Liver (tissue), 3 donors: ENCODE data around the gene TMC2.
"Not testable (repeated sequence)": the region's sequence is repeated elsewhere in the genome, so short reads cannot be mapped to it uniquely, and the experiment has no call there.

Experiments used
- HNF4A ChIP-seq, 2 donors: conservative IDR thresholded peaks; 2 replicates each; pipeline ENCODE4 v1.6.1; 2016; ENCODE audit warnings: antibody characterized with exemption in 2 of 2, mild to moderate bottlenecking in 2 of 2
- YY1 ChIP-seq: IDR thresholded peaks from 2 replicates; pipeline ENCODE4 v1.6.1; 2016; ENCODE audit warnings: antibody characterized with exemption, mild to moderate bottlenecking
- TF ChIP-seq, protein P1 (sequence below): fragments of 150-350 bp; IDR thresholded peaks from 2 replicates; pipeline ENCODE4 v1.5.1; 2017; ENCODE audit warnings: improper control_type of control experiment, low read depth, low read length; ENCODE audit not compliant: missing input control
- donor health status: healthy.
- donor health status: healthy.

DNA sequence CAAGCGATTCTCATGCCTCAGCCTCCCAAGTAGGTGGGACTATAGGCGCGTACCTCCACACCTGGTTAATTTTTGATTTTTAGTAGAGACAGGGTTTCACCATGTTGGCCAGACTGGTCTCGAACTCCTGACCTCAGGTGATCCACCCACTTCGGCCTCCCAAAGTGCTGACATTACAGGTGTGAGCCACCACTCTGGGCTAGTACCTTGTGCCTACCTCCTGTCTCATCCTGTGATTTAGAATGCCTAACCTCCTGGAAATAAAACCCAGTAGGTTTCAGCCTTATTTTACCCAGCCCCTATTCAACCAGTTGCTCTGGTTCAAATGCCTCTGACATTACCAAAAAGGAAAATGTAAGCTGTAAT, 10.2 kb upstream of the TMC2 start:
- not testable (repeated sequence) for TF ChIP-seq YY1; HNF4A (conservative IDR thresholded peaks at IDR 0.05)
- TF ChIP-seq, protein P1, sequence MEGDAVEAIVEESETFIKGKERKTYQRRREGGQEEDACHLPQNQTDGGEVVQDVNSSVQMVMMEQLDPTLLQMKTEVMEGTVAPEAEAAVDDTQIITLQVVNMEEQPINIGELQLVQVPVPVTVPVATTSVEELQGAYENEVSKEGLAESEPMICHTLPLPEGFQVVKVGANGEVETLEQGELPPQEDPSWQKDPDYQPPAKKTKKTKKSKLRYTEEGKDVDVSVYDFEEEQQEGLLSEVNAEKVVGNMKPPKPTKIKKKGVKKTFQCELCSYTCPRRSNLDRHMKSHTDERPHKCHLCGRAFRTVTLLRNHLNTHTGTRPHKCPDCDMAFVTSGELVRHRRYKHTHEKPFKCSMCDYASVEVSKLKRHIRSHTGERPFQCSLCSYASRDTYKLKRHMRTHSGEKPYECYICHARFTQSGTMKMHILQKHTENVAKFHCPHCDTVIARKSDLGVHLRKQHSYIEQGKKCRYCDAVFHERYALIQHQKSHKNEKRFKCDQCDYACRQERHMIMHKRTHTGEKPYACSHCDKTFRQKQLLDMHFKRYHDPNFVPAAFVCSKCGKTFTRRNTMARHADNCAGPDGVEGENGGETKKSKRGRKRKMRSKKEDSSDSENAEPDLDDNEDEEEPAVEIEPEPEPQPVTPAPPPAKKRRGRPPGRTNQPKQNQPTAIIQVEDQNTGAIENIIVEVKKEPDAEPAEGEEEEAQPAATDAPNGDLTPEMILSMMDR, result not testable (repeated sequence)
